ENCODE data around the gene ZBTB43. TPM values are rescaled to one million over a fixed set of nuclear protein-coding genes. Genes with fewer than 3 reads are reported as not detected.
"Not testable (repeated sequence)": the region's sequence is repeated elsewhere in the genome, so short reads cannot be mapped to it uniquely, and the experiment has no call there.

ZBTB43 gene
- total and polyA plus RNA-seq, 2 of the 4 experiments (the other 2 are of a cell fraction), result 4.5 to 15.1 TPM

DNA sequence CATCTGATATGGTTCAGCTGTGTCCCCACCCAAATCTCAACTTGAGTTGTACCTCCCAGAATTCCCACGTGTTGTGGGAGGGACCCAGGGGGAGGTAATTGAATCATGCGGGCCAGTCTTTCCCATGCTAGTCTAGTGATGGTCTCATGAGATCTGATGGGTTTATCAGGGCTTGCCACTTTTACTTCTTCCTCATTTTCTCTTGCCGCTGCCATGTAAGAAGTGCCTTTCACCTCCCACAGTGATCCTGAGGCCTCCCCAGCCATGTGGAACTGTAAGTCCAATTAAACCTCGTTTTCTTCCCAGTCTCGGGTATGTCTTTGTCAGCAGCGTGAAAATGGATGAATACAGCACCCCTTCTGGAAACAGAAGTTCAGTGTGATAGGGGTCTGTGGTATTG is 20.0 kb upstream of the ZBTB43 start:
- H3K23ac ChIP-seq (ENCODE audit: low read depth, low read length); H3K4me2 ChIP-seq (ENCODE audit: low read depth, low read length); H3K56ac ChIP-seq (ENCODE audit: extremely low read depth, insufficient read depth, low read length); DNase-seq; H4K8ac ChIP-seq (ENCODE audit: low read depth in 2 of 2, low read length in 2 of 2); BruUV-seq (replicated peaks); H3K14ac ChIP-seq (replicated peaks; ENCODE audit: low read depth, low read length); H2BK5ac ChIP-seq (ENCODE audit: low read depth, low read length, poor library complexity, severe bottlenecking); POLR2A ChIA-PET (ENCODE audit: unreplicated experiment); H2AK9ac ChIP-seq (replicated peaks; ENCODE audit: low read depth, low read length, poor library complexity); H3K4me1 ChIP-seq (ENCODE audit: control insufficient read depth, insufficient read depth, low read length); H3K4ac ChIP-seq (ENCODE audit: low read depth, low read length); H2AFZ ChIP-seq (replicated peaks; ENCODE audit: low read length, poor library complexity); H2BK120ac ChIP-seq (ENCODE audit: low read depth, low read length); H4K5ac ChIP-seq (ENCODE audit: low read depth, low read length); H3K27ac ChIP-seq (ENCODE audit: insufficient read depth, low read length); H4K20me1 ChIP-seq (ENCODE audit: insufficient read depth, low read length); H3K18ac ChIP-seq (ENCODE audit: low read depth, low read length); H3K4me3 ChIP-seq (ENCODE audit: insufficient read depth, low read depth, low read length); H2BK15ac ChIP-seq (ENCODE audit: low read depth, low read length); dilution Hi-C loops (cut with HindIII; ENCODE audit: low sequenced_read_pairs, unreplicated experiment); ATAC-seq (ENCODE audit: low read depth); H4K91ac ChIP-seq (ENCODE audit: insufficient read depth, low read depth, low read length); H3K36me3 ChIP-seq (ENCODE audit: control insufficient read depth, insufficient read depth, low read length); H3K9me1 ChIP-seq (ENCODE audit: insufficient read depth, low read length); H3K79me1 ChIP-seq (ENCODE audit: low read depth in 1 of 2, low read length in 2 of 2); H2BK20ac ChIP-seq (ENCODE audit: low read depth, low read length); H2AK5ac ChIP-seq (ENCODE audit: low read depth, low read length); H3K9ac ChIP-seq (ENCODE audit: low read depth, low read length); H3K9me3 ChIP-seq (ENCODE audit: control insufficient read depth, insufficient read depth, low read length): not testable (repeated sequence)
- peaks cover 23% of the 10 kb centered on the region for H3K27me3 ChIP-seq (ENCODE audit: control insufficient read depth, insufficient read depth, low read length)
- intact Hi-C loops (cut with micrococcal nuclease), result loop anchor here (5.0 kb wide), 1 partner anchor 188 kb away; no protein-coding TSS in a partner anchor
- CTCF ChIA-PET, result interaction anchor here (1.0 kb wide), 1 partner anchor 79 kb away, joined by 3 read pairs; no protein-coding TSS in a partner anchor
- in situ Hi-C loops (cut with MboI; ENCODE audit: low sequenced_read_pairs), result loop anchor here (5.0 kb wide), 2 partner anchors 78 to 173 kb away; partner anchors contain the start of gene LMX1B
- no CpG with 5 or more reads among the region's 6 CpGs for WGBS, 2 experiments (ENCODE audit: extremely low coverage in 2 of 2, insufficient read length in 1 of 2)

Data from IMR-90 (cell line).